Activated CD8-positive, alpha-beta memory T cell treated with anti-CD3 and anti-CD28 coated beads, Interleukin-2, amount 50 U/mL, for 48 hours (primary cell): ENCODE results near the gene VWDE.

ENCODE experiments used
- DNase-seq: peaks from one replicate; pipeline ENCODE4 v3.0.0-alpha.2; 2020

The VWDE gene

GRCh38 chr7:12281038-12281437 is 122.6 kb downstream of the VWDE start:
- no peak for DNase-seq
